HG03558 (cell line): ENCODE data around the gene SLC26A8.
"Not testable (repeated sequence)": the region's sequence is repeated elsewhere in the genome, so short reads cannot be mapped to it uniquely, and the experiment has no call there.

Experiments used
- ATAC-seq: cut with Tn5 transposase; IDR thresholded peaks from one replicate; pipeline ENCODE4 v1.9.1; 2021; ENCODE audit warnings: moderate number of reproducible peaks; ENCODE audit not compliant: unreplicated experiment; ENCODE audit errors: extremely low read depth

The SLC26A8 gene

DNA sequence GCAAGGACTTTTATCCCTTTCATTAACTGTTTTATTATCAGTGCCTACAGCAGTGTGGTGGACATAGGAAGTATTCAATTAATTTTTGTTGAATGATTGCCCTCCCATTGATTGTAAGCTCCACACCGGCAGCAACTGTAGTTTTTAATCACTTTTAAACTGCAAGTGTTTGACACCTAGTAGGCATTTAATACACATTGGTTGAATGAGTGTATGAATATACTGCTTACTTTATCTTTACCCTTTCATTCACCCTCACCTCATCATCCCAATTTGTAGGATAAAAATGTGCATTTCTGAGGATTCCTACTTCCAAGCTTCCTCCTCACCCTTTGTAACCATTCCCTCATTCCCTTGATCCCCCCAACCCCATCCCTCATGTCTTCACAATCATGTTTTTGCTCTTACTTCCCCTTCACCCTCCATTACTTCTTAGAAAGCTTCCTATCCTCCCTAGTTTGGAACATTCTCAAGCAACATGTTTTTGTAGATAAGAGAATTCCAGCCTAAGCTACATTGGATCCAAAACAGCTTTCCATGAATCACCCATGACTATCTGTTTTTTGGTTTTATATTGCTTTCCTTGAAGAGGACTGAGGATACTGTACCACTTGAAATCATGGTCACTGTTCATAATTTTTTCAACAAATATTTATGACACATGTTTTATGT, 955 bp upstream of the SLC26A8 start:
- ATAC-seq, result no peak

DNA sequence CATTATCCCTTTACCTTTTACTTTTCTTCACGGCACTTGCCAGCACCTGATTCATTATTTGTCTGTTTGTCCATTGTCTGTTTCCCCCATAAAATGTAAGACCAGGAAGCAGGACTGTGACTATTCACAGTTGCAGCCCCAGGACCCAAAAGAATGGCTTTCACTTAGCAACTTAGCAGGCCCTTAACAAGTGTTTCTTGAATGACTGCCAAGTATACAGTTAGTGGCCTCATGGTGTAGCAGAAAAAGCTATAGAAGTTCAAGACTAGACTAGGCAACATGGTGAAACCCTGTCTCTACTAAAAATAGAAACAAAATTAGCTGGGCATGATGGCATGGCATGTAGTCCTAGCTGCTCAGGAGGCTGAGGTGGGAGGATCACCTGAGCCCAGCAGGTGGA, 4.3 kb downstream of the SLC26A8 start:
- no peak for ATAC-seq

DNA sequence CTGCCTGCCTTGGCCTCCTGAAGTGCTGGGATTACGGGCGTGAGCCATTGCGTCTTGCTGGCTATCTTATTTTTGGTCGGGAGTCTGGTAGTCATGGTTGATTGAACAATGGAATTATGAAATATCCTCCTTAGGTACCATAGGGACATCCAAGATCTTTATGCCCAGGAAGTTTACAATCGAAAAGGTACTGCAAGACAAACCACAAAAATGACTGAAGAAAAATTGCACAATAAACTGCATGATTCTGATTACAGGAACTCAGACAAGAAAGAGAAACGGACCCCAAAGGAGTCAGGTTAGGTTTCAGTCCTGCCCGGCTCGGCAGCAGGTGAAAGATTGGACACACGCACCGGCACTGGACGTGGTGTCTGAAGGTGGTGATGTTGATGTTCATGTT, 5.3 kb downstream of the SLC26A8 start:
- no peak for ATAC-seq

GRCh38 chr6:36018339-36018738, 6.1 kb downstream of the SLC26A8 start:
- no peak for ATAC-seq

GRCh38 chr6:36015666-36016065, 8.8 kb downstream of the SLC26A8 start:
- ATAC-seq, result no peak

GRCh38 chr6:36000451-36000850, 24.0 kb downstream of the SLC26A8 start:
- ATAC-seq, result no peak

DNA sequence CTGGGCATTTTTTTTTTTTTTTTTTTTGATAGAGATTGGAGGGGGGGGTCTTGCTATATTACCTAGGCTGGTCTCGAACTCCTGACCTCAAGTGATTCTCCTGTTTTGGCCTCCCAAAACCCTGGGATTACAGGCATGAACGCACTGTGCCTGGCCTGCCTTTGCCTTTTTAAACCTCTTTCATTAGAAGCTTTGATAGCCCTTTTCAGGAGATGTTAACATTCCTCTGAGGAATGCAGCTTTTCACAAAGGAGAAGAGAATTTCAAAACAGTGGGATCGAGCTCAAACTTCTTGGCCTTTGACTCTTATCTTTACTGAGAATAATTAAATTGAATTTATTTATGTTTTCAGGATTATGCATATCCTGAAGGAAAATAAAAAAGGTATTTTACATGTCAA, 31.3 kb downstream of the SLC26A8 start:
- no peak for ATAC-seq

DNA sequence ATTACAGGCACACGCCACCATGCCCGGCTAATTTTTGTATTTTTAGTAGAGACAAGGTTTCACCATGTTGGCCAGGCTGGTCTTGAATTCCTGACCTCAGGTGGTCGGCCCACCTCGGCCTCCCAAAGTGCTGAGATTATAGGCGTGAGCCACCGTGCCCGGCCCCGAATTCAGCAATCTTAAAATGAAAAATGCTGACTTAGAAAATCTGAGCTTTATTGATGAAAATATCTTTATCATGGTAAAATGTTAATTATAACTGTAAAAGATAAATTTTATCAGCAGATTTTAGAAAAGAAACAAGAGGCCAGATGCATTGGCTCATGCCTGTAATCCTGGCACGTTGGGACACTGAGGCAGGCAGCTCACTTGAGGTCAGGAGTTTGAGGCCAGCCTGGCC, 36.4 kb downstream of the SLC26A8 start:
- ATAC-seq, result not testable (repeated sequence)

DNA sequence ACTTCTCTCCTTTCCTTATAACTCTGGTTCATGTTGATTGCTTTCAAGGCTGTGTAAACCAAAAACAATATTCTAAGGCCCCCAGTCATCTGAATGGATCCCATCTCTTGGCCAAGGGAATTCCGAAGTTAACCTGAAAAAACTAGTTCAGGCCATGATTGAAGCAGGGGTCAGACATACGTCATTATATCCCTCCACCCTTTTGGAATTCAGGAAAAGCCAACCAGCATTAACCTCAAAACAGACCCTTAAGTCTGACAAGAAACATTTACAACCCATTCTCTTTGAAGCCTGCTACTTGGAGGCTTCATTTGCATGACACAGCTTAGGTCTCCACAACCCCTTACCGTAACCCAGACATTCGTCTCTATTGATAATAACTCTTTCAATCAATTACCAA, 39.7 kb downstream of the SLC26A8 start:
- no peak for ATAC-seq

DNA sequence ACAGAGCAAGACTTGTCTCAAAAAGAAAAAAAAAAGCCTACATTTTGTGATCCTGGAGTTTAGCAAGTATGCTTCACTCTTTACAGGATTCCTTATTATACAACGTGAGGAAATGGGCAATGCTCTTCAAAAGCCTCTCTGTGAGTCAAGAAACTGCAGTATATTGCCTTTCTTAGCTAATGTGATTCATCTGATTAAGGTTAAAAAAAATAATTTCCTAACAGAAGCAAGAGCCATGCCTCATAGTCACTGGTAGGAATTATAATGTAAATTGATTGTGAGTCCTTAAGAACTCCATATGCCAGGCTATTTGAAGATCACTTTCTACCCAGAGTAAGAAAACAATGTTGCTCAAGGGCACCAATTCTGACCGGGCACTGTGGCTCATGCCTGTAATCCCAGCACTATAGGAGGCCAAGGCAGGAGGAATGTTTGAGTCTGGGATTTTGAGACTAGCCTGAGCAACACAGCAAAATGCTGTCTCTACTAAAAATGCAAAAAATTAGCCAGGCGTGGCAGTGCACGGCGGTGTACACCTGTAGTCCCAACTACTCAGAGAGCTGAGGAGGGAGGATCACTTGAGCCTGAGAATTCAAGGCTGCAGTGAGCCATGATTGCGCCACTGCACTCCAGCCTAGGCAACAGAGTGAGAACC, 43.3 kb downstream of the SLC26A8 start:
- no peak for ATAC-seq

DNA sequence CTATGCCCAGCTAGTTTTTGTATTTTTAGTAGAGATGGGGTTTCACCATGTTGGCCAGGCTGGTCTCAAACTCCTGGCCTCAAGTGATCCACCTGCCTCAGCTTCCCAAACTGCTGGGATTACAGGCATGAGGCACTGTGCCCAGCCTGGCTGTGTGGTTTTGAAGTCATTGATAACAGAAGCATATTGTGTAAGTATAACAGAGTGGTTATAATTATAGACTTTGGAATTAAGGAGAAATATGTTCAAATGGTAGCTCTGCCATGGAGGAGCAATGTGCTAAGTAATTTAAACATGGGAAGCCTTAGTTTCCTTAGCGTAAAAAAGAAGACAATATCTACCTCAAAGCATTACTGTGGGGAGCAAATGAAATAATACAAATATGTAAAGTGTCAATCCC, 44.3 kb downstream of the SLC26A8 start:
- not testable (repeated sequence) for ATAC-seq

- no peak for ATAC-seq
Observed at GRCh38 chr6:35977308-35977707, 47.1 kb downstream of the SLC26A8 start.

GRCh38 chr6:35973670-35974222, 50.7 kb downstream of the SLC26A8 start:
- no peak for ATAC-seq

- ATAC-seq, result no peak
Observed at GRCh38 chr6:35972471-35973367, 51.7 kb downstream of the SLC26A8 start.

- ATAC-seq, result no peak
Observed at GRCh38 chr6:35970181-35970580, 54.3 kb downstream of the SLC26A8 start.

DNA sequence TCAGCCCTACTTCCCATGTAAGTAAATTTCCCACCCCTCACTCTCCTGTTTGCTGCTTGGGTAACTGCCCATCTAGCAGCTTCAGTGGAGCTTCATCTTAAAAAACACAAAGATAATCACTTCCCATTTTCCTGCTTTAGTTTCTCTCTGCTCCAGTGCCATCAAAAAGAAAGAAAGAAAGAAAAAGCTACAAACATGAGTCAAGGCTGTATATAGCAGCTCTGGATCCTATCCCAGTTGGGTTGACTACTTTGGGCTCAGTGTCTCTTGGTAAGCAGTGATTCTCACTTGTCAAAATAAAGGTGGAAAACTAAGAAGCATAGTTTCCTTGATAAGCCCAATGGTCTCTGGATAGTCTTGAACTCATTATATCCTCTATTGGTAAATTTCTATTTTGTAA, 54.8 kb downstream of the SLC26A8 start:
- ATAC-seq, result no peak

DNA sequence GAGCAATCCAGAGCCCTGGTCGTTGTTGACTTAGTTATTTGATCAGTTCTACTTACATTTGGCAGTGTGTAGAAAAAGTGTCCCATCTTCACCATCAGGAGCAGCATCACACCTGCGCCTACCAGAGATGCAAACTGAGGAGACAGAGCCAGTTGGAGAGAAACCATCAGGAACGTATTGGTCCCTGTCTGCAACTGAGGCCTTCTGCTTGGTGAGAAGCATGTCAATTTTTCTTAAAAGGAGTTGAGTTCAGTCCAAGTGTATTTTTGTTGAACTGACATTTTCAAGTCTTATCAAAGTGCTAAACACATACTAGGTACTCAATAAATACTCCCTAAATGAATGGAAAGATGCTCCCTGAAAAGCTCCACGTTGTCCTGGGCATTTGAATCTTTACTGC, 55.6 kb downstream of the SLC26A8 start:
- no peak for ATAC-seq

GRCh38 chr6:35967076-35967774, 57.2 kb downstream of the SLC26A8 start:
- ATAC-seq, result no peak

DNA sequence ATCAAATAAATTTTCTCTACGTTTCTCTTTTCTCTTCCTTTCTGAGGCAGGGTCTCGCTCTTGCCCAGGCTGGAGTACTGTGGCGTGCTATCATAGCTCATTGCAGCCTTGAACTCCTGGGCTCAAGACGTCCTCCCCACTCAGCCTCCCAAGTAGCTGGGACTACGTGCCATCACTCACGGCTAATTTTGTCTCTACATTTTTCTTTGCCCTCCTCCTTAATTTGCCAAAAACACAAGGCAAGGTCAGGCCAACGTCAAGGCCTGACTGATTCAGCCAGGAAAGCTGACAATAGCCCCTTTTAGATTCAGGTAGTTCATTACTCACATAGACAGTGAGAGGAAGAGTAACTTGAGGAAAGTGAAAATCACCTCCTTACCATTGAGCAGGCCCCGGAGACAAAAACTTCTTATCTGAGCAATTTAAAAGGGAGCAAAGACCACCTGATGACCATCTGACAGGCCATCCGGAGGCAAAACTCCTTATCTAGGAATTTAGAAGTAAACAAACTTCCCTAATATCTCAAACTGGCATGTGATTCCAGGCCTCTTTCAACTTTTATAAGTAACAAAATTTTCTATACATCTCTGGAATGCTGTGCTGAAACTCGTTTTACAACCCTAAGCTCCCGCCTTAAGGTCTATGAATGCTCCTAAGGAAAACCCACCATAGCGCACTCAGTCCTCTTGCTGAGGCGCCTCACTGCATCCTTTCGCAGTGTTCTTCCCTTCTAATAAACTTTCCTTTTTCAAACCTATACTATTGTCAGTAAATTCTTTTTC, 61.5 kb downstream of the SLC26A8 start:
- ATAC-seq, result no peak

DNA sequence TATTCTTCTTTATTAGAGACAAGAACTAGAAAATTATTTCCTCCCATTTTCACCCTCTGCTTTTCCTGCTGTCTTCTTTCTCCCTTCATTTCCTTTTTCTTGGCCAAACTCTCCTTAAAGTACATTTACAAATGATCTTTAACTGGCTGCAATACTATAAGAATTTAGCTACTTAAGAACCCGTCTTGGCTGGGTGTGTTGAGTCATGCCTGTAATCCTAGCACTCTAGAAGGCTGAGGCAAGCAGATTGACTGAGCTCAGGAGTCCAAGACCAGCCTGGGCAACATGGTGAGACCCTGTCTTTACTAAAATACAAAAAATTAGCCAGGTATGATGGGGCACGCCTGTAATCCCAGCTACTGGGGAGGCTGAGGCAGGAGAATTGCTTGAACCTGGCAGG, 64.3 kb downstream of the SLC26A8 start:
- ATAC-seq, result no peak
